K562 (cell line): Measurements from ENCODE around the gene PLEKHA1. TPM values are rescaled to one million over a fixed set of nuclear protein-coding genes. Genes with fewer than 3 reads are reported as not detected.

ENCODE experiments used
- ATAC-seq: fragments of 200-7000 bp; cut with Tn5 transposase; 3 replicates; pipeline ENCODE4 v1.9.1; 2020; ENCODE audit warnings: moderate library complexity
- BruUV-seq: library from RNA; stranded (reverse); fragments of 400-500 nt; replicated peaks from 2 replicates; lab custom pipeline; 2021; lab: Mats Ljungman, UMichigan
- CTCF ChIA-PET: fragments of 300-600 bp; formaldehyde crosslinking; extraction: SDS; loops from one replicate; lab custom pipeline; 2021; ENCODE audit warnings: low intra/inter-chr PET ratio; lab: Yijun Ruan, JAX
- POLR2A ChIA-PET: fragments of 300-600, 350-650 bp; sonication (Branson Sonifier 250); formaldehyde crosslinking; extraction: SDS; loops from one replicate; lab custom pipeline; 2021; ENCODE audit warnings: antibody characterized with exemption, inconsistent platforms; lab: Yijun Ruan, JAX
- DNase-seq, 4 experiments: peaks; one replicate each; pipeline versions ENCODE4 v3.0.0 to v3.0.0-alpha.2; 2011 to 2018; ENCODE audit warnings: low spot score in 3 of 4, mixed read lengths in 3 of 4; ENCODE audit errors: extremely low read depth in 1 of 4
- FAIRE-seq: peaks from 2 replicates; lab custom pipeline; 2011; peaks lifted over from hg19 to GRCh38; lab: Jason Lieb, UNC
- H2AFZ ChIP-seq: 2 replicates; pipeline ENCODE4 v1.6.0; 2011; ENCODE audit warnings: low read depth, low read length, control low read depth, inconsistent platforms
- H3K27ac ChIP-seq: fragments of 200-600 bp; 3 replicates; pipeline ENCODE4 v1.8.0; 2011; ENCODE audit warnings: low read depth, mild to moderate bottlenecking, control low read depth, inconsistent platforms, low read length, moderate library complexity, mixed read lengths; ENCODE audit errors: extremely low read depth
- H3K27me3 ChIP-seq, 2 experiments: fragments of 300-600 bp in 1 of 2; 2 replicates in 1 of 2; 3 replicates in 1 of 2; pipeline versions ENCODE4 v1.6.0 to v1.8.0; 2011; ENCODE audit warnings: inconsistent platforms in 2 of 2, low read length in 2 of 2, mild to moderate bottlenecking in 1 of 2, mixed read lengths in 1 of 2, moderate library complexity in 1 of 2; ENCODE audit not compliant: control insufficient read depth in 2 of 2, insufficient read depth in 2 of 2
- H3K36me3 ChIP-seq: fragments of 300-600 bp; 3 replicates; pipeline ENCODE4 v1.8.0; 2011; ENCODE audit warnings: mild to moderate bottlenecking, low read length, inconsistent platforms; ENCODE audit not compliant: control insufficient read depth, insufficient read depth
- H3K4me1 ChIP-seq, 2 experiments: fragments of 200-600 bp in 1 of 2; replicated peaks in 1 of 2; 2 replicates in 1 of 2; 3 replicates in 1 of 2; pipeline versions ENCODE4 v1.5.1 to v1.8.0; 2011; ENCODE audit warnings: inconsistent platforms in 2 of 2, low read length in 2 of 2, mild to moderate bottlenecking in 1 of 2, mixed read lengths in 1 of 2, moderate library complexity in 1 of 2; ENCODE audit not compliant: control insufficient read depth in 2 of 2, insufficient read depth in 2 of 2
- H3K4me2 ChIP-seq: 2 replicates; pipeline ENCODE4 v1.6.1; 2011; ENCODE audit warnings: low read length, control low read depth, inconsistent platforms, mixed read lengths; ENCODE audit not compliant: insufficient read depth
- H3K4me3 ChIP-seq: fragments of 200-600 bp; sonication (generic), shearing (Covaris generic); 2 replicates; pipeline ENCODE4 v1.5.1; 2016; ENCODE audit warnings: control low read depth, inconsistent platforms
- H3K79me2 ChIP-seq: fragments of 200-600 bp; 3 replicates; pipeline ENCODE4 v1.8.0; 2011; ENCODE audit warnings: low read length, inconsistent platforms; ENCODE audit not compliant: control insufficient read depth, insufficient read depth
- H3K9ac ChIP-seq, 2 experiments: 2 replicates each; pipeline versions ENCODE4 v1.6.0 to v1.6.1; 2011; ENCODE audit warnings: low read depth in 2 of 2, low read length in 2 of 2, control low read depth in 1 of 2, inconsistent platforms in 1 of 2, mild to moderate bottlenecking in 1 of 2, mixed read lengths in 1 of 2; ENCODE audit not compliant: insufficient read depth in 1 of 2
- H3K9me1 ChIP-seq: one replicate; pipeline ENCODE4 v1.6.0; 2011; ENCODE audit warnings: inconsistent platforms, mild to moderate bottlenecking, low read length, moderate library complexity; ENCODE audit not compliant: control insufficient read depth, insufficient read depth
- H3K9me3 ChIP-seq: replicated peaks from 2 replicates; pipeline ENCODE4 v1.5.1; 2011; ENCODE audit warnings: low read depth, low read length, inconsistent platforms; ENCODE audit not compliant: control insufficient read depth, insufficient read depth
- H4K20me1 ChIP-seq: replicated peaks from 2 replicates; pipeline ENCODE4 v1.6.1; 2011; ENCODE audit warnings: low read length, inconsistent platforms, mixed read lengths; ENCODE audit not compliant: control insufficient read depth, insufficient read depth
- HMGN3 ChIP-seq: IDR thresholded peaks from 2 replicates; pipeline ENCODE4 v1.6.1; 2011; ENCODE audit warnings: borderline replicate concordance, low read depth, mild to moderate bottlenecking, mixed read lengths, low read length; ENCODE audit not compliant: insufficient read length; ENCODE audit errors: extremely low read depth
- JUNB ChIP-seq: fragments of 450-650 bp; formaldehyde crosslinking; conservative IDR thresholded peaks from 2 replicates; pipeline ENCODE4 v1.4.0; 2020; ENCODE audit warnings: mild to moderate bottlenecking
- MCM7 ChIP-seq, 2 experiments: fragments of 450-650 bp; IDR thresholded peaks; 2 replicates each; pipeline ENCODE4 v1.6.1; 2016 to 2018
- NFRKB ChIP-seq: fragments of 450-650 bp; IDR thresholded peaks from 2 replicates; pipeline ENCODE4 v1.6.1; 2016; ENCODE audit warnings: low read depth
- NR4A1 ChIP-seq, 2 experiments: fragments of 250-450 bp in 1 of 2; fragments of 450-650 bp in 1 of 2; sonication (Bioruptor Pico) in 1 of 2; IDR thresholded peaks; 2 replicates each; pipeline versions ENCODE4 v1.4.0 to v1.6.1; 2016 to 2020; ENCODE audit warnings: mild to moderate bottlenecking in 2 of 2, missing compliant biosample characterization in 1 of 2, missing genetic modification characterization in 1 of 2, moderate library complexity in 1 of 2
- PURB ChIP-seq: sonication (generic); formaldehyde crosslinking; IDR thresholded peaks from 2 replicates; pipeline ENCODE4 v1.9.0; 2021; ENCODE audit warnings: low read depth, mild to moderate bottlenecking, missing genetic modification reagents
- SAFB ChIP-seq: fragments of 200-400 bp; formaldehyde crosslinking; IDR thresholded peaks from 2 replicates; pipeline ENCODE4 v1.6.1; 2017; ENCODE audit warnings: low read depth, low read length, borderline replicate concordance
- ZNF121 ChIP-seq: sonication (generic); formaldehyde crosslinking; conservative IDR thresholded peaks from 2 replicates; pipeline ENCODE4 v1.8.0; 2022; ENCODE audit warnings: missing genetic modification reagents
- WGBS: fragments of 100-300 bp; shearing (Covaris generic); methylation state at CpG from one replicate; pipeline ENCODE4 v1.1.6; 2016; ENCODE audit warnings: low coverage, mixed read lengths; ENCODE audit not compliant: insufficient coverage; ENCODE audit errors: missing lambda C conversion rate; 5-methylcytosine and 5-hydroxymethylcytosine counted together
- in situ Hi-C: fragments of 300-500 bp; cut with MboI; formaldehyde crosslinking; loops from 4 replicates; pipeline ENCODE4 v1.15.0; 2018; ENCODE audit warnings: inconsistent platforms, mixed read lengths
- intact Hi-C: fragments of 100-400 bp; cut with micrococcal nuclease; formaldehyde crosslinking; loops from 2 replicates; pipeline ENCODE4 v1.14.2; 2022
- polyA plus RNA-seq, 8 experiments: library from polyadenylated mRNA; depleted of rRNA in 4 of 8; stranded (reverse) in 5 of 8; unstranded in 3 of 8; fragments of >200 nt; fragmentation: Nextera tagmentation in 2 of 8; fragmentation: Illumina TruSeq in 1 of 8; extraction: Ambion mirVana in 2 of 8; extraction: Trizol in 1 of 8; gene quantifications; 2 replicates each; pipeline versions ENCODE4 v1.2.1 to v1.2.3, GENCODE V29; 2011 to 2014; ENCODE audit warnings: inconsistent platforms in 1 of 8, missing spikeins in 1 of 8
- total RNA-seq, 7 experiments: library from RNA; depleted of rRNA in 6 of 7; stranded (reverse); fragments of >200 nt in 6 of 7; fragmentation: Illumina TruSeq in 2 of 7; extraction: Trizol in 2 of 7; gene quantifications; 2 replicates each; pipeline versions ENCODE4 v1.2.1 to v1.2.3, GENCODE V29; 2011 to 2021; ENCODE audit warnings: low replicate concordance in 1 of 7
- TF ChIP-seq, protein P1 (sequence below): fragments of 450-650 bp; IDR thresholded peaks from 2 replicates; pipeline ENCODE4 v1.6.1; 2018; ENCODE audit warnings: mild to moderate bottlenecking, low read depth; ENCODE audit not compliant: partially characterized antibody
- TF ChIP-seq, protein P2 (sequence below): fragments of 250-450 bp; sonication (Bioruptor Pico); IDR thresholded peaks from 2 replicates; pipeline ENCODE4 v1.5.0; 2021; ENCODE audit warnings: mild to moderate bottlenecking, borderline replicate concordance

PLEKHA1 gene
- total and polyA plus RNA-seq, 9 of the 15 experiments (the other 6 are each of a cell fraction or from before 2014, with no cell fraction given), result 0.05 to 4.7 (median 1.0) TPM

DNA sequence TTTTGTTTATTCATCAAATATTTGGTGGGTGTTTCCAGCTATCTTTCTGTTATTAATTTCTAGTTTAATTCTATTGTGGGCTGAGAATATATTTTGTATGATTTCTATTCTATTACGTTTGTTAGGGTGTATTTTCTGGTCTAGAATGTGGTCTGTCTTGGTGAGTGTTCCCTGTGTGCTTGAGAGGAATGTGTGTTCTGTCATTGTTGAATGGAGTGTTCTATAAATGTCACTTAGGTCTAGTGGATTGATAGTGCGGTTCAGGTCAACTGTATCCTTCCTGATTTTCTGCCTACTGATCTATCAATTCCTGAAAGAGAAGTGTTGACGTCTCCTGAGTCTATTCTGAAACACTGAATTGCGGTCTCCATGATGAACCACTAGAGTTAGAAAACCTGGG is 95.3 kb downstream of the PLEKHA1 start:
- WGBS, result 0% methylated on average over 4 of the region's 4 CpGs

More for the DNA sequence above, 95.3 kb downstream of the PLEKHA1 start:
- FAIRE-seq, result no peak
- POLR2A ChIA-PET, result no interaction called here
- Histone ChIP-seq H3K9ac (no peak overlapping the region), H3K4me3 (no peak overlapping the region), H3K27ac (no peak overlapping the region), H3K27me3 (peaks cover 0 to 19% of the 10 kb centered on the region in 2 experiments; a peak in 2 of 5 replicates), H3K9me1 (no peaks in the 10 kb centered on the region), H3K36me3 (no peaks in the 10 kb centered on the region), H3K4me2 (no peak overlapping the region), H2AFZ (no peak overlapping the region), H3K9me3 (no peaks in the 10 kb centered on the region), H4K20me1 (no peaks in the 10 kb centered on the region), H3K79me2 (no peaks in the 10 kb centered on the region), H3K4me1 (no peaks in the 10 kb centered on the region)
- TF ChIP-seq HMGN3 (no peak), JUNB (CRISPR knock-in tag) (no peak), NR4A1 (CRISPR knock-in tag; IDR thresholded peaks at IDR 0.05) (no peak), NR4A1 (tag; IDR thresholded peaks at IDR 0.05) (no peak), ZNF121 (CRISPR knock-in tag) (no peak), SAFB (no peak), NFRKB (no peak), PURB (CRISPR knock-in tag) (no peak), MCM7 (IDR thresholded peaks at IDR 0.05) (no peak)
- TF ChIP-seq, protein P1, sequence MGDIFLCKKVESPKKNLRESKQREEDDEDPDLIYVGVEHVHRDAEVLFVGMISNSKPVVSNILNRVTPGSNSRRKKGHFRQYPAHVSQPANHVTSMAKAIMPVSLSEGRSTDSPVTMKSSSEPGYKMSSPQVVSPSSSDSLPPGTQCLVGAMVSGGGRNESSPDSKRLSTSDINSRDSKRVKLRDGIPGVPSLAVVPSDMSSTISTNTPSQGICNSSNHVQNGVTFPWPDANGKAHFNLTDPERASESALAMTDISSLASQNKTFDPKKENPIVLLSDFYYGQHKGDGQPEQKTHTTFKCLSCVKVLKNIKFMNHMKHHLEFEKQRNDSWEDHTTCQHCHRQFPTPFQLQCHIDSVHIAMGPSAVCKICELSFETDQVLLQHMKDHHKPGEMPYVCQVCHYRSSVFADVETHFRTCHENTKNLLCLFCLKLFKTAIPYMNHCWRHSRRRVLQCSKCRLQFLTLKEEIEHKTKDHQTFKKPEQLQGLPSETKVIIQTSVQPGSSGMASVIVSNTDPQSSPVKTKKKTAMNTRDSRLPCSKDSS, result no peak
- TF ChIP-seq, protein P2, sequence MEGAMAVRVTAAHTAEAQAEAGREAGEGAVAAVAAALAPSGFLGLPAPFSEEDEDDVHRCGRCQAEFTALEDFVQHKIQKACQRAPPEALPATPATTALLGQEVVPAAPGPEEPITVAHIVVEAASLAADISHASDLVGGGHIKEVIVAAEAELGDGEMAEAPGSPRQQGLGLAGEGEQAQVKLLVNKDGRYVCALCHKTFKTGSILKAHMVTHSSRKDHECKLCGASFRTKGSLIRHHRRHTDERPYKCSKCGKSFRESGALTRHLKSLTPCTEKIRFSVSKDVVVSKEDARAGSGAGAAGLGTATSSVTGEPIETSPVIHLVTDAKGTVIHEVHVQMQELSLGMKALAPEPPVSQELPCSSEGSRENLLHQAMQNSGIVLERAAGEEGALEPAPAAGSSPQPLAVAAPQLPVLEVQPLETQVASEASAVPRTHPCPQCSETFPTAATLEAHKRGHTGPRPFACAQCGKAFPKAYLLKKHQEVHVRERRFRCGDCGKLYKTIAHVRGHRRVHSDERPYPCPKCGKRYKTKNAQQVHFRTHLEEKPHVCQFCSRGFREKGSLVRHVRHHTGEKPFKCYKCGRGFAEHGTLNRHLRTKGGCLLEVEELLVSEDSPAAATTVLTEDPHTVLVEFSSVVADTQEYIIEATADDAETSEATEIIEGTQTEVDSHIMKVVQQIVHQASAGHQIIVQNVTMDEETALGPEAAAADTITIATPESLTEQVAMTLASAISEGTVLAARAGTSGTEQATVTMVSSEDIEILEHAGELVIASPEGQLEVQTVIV (CRISPR knock-in tag), result no peak
- BruUV-seq, result no TSS peak
- ATAC-seq, result no peak
- DNase-seq, result no peak
- in situ Hi-C loops, result no loop called here
- CTCF ChIA-PET, result no interaction called here
- intact Hi-C loops, result no loop called here
